Neuronal stem cell (in vitro differentiated cells): ENCODE data around the gene MAP4K3.

Source experiments
- DNase-seq: peaks from one replicate; pipeline ENCODE4 v3.0.0-alpha.2; 2013; ENCODE audit warnings: low spot score
- H2AFZ ChIP-seq: one replicate; pipeline ENCODE4 v1.6.1; 2013; ENCODE audit warnings: mild to moderate bottlenecking, low read length, inconsistent platforms
- H2AK5ac ChIP-seq: 2 replicates; pipeline ENCODE4 v1.6.1; 2013; ENCODE audit warnings: low read depth, mild to moderate bottlenecking, inconsistent platforms, low read length, moderate library complexity, mixed read lengths
- H2BK120ac ChIP-seq: 2 replicates; pipeline ENCODE4 v1.6.1; 2013; ENCODE audit warnings: low read depth, mild to moderate bottlenecking, inconsistent platforms, low read length, moderate library complexity, mixed read lengths
- H2BK12ac ChIP-seq: one replicate; pipeline ENCODE4 v1.6.1; 2013; ENCODE audit warnings: low read length, inconsistent platforms
- H2BK15ac ChIP-seq: 2 replicates; pipeline ENCODE4 v1.6.1; 2013; ENCODE audit warnings: mild to moderate bottlenecking, low read length, inconsistent platforms, mixed read lengths
- H2BK5ac ChIP-seq: one replicate; pipeline ENCODE4 v1.6.1; 2013; ENCODE audit warnings: inconsistent platforms, mild to moderate bottlenecking, low read length, moderate library complexity
- H3K14ac ChIP-seq: one replicate; pipeline ENCODE4 v1.6.1; 2013; ENCODE audit warnings: low read length, inconsistent platforms
- H3K18ac ChIP-seq: 2 replicates; pipeline ENCODE4 v1.6.1; 2013; ENCODE audit warnings: low read length, inconsistent platforms
- H3K23ac ChIP-seq: 2 replicates; pipeline ENCODE4 v1.6.1; 2013; ENCODE audit warnings: low read depth, mild to moderate bottlenecking, mixed read lengths, low read length, inconsistent platforms; ENCODE audit not compliant: poor library complexity
- H3K27ac ChIP-seq: replicated peaks from 3 replicates; pipeline ENCODE4 v1.5.1; 2013; ENCODE audit warnings: low read length, inconsistent platforms
- H3K27me3 ChIP-seq, 3 experiments: 2 replicates each; pipeline ENCODE4 v1.6.1; 2013; ENCODE audit warnings: low read length in 3 of 3, mild to moderate bottlenecking in 2 of 3, inconsistent platforms in 1 of 3, low read depth in 1 of 3, mixed read lengths in 1 of 3, moderate library complexity in 1 of 3; ENCODE audit not compliant: control insufficient read depth in 3 of 3, insufficient read depth in 3 of 3
- H3K36me3 ChIP-seq, 2 donors: replicated peaks in 1 of 2; 2 replicates each; pipeline ENCODE4 v1.6.1; 2013; ENCODE audit warnings: low read length in 2 of 2; ENCODE audit not compliant: control insufficient read depth in 2 of 2, insufficient read depth in 2 of 2
- H3K4ac ChIP-seq: 2 replicates; pipeline ENCODE4 v1.6.1; 2013; ENCODE audit warnings: inconsistent platforms, mild to moderate bottlenecking, low read length, moderate library complexity
- H3K4me1 ChIP-seq, 2 donors: 1 replicate in 1 of 2; 2 replicates in 1 of 2; pipeline ENCODE4 v1.6.1; 2013; ENCODE audit warnings: low read length in 2 of 2, low read depth in 1 of 2; ENCODE audit not compliant: control insufficient read depth in 2 of 2, insufficient read depth in 1 of 2
- H3K4me2 ChIP-seq: one replicate; pipeline ENCODE4 v1.6.1; 2013; ENCODE audit warnings: mild to moderate bottlenecking, low read length, inconsistent platforms; ENCODE audit not compliant: insufficient read depth, poor library complexity, severe bottlenecking
- H3K4me3 ChIP-seq, 2 donors: 2 replicates each; pipeline ENCODE4 v1.5.1; 2013; ENCODE audit warnings: low read length in 2 of 2, mild to moderate bottlenecking in 2 of 2, inconsistent platforms in 1 of 2, moderate library complexity in 1 of 2
- H3K79me1 ChIP-seq: one replicate; pipeline ENCODE4 v1.6.1; 2013; ENCODE audit warnings: low read depth, mild to moderate bottlenecking, inconsistent platforms, low read length, moderate library complexity
- H3K9ac ChIP-seq: one replicate; pipeline ENCODE4 v1.6.1; 2013; ENCODE audit warnings: mild to moderate bottlenecking, low read depth, low read length, inconsistent platforms; ENCODE audit not compliant: poor library complexity
- H3K9me3 ChIP-seq, 2 donors: replicated peaks in 1 of 2; 2 replicates each; pipeline versions ENCODE3 to v1.6.1; 2013; ENCODE audit warnings: low read length in 2 of 2, mild to moderate bottlenecking in 2 of 2, inconsistent platforms in 1 of 2, low read depth in 1 of 2, mixed read lengths in 1 of 2, moderate library complexity in 1 of 2; ENCODE audit not compliant: control insufficient read depth in 2 of 2, insufficient read depth in 1 of 2
- H4K8ac ChIP-seq: one replicate; pipeline ENCODE4 v1.6.1; 2013; ENCODE audit warnings: low read depth, mild to moderate bottlenecking, inconsistent platforms, low read length, moderate library complexity
- H4K91ac ChIP-seq: one replicate; pipeline ENCODE4 v1.6.1; 2013; ENCODE audit warnings: low read length, low read depth, mild to moderate bottlenecking, inconsistent platforms; ENCODE audit not compliant: poor library complexity
- WGBS, 2 donors: extraction: QIAGEN DNeasy Blood & Tissue Kit; methylation state at CpG; one replicate each; pipeline ENCODE4 v1.1.7; 2013; ENCODE audit warnings: missing lambda C conversion rate in 2 of 2, mixed read lengths in 1 of 2; ENCODE audit not compliant: insufficient read length in 2 of 2, insufficient replicate concordance in 1 of 2; ENCODE audit errors: extremely low coverage in 2 of 2; 5-methylcytosine and 5-hydroxymethylcytosine counted together

The MAP4K3 gene

GRCh38 chr2:39413063-39413737 lies 23.9 kb downstream of the MAP4K3 start:
- no peak overlapping the region for H2AFZ ChIP-seq
- H3K27me3 ChIP-seq: no peaks in the 10 kb centered on the region
- no peak overlapping the region for H2BK12ac ChIP-seq
- H3K4me3 ChIP-seq: no peak overlapping the region
- H2BK5ac ChIP-seq: no peak overlapping the region
- H3K9me3 ChIP-seq: peaks cover 0 to 20% of the 10 kb centered on the region in 2 donors
- H3K4me1 ChIP-seq: peaks cover 3 to 32% of the 10 kb centered on the region in 2 donors
- H3K4ac ChIP-seq: no peak overlapping the region
- no peak overlapping the region for H3K27ac ChIP-seq
- H3K18ac ChIP-seq: no peak overlapping the region
- H3K4me2 ChIP-seq: no peak overlapping the region
- H3K36me3 ChIP-seq: peaks cover 0 to 6% of the 10 kb centered on the region in 2 donors
- no peak overlapping the region for H3K23ac ChIP-seq
- no peak overlapping the region for H2BK15ac ChIP-seq
- H4K91ac ChIP-seq: no peak overlapping the region
- no peak for DNase-seq
- H3K14ac ChIP-seq: no peak overlapping the region
- no peak overlapping the region for H2AK5ac ChIP-seq
- WGBS, 2 donors: no CpG with 5 or more reads among the region's 4 CpGs
- H4K8ac ChIP-seq: no peak overlapping the region
- no peaks in the 10 kb centered on the region for H3K79me1 ChIP-seq
- H2BK120ac ChIP-seq: no peak overlapping the region
- no peak overlapping the region for H3K9ac ChIP-seq

GRCh38 chr2:39411181-39411944 lies 25.7 kb downstream of the MAP4K3 start:
- no peak overlapping the region for H2BK15ac ChIP-seq
- no peaks in the 10 kb centered on the region for H3K79me1 ChIP-seq
- H3K4me3 ChIP-seq: no peak overlapping the region
- WGBS, 2 donors: no CpG with 5 or more reads among the region's 10 CpGs
- no peak overlapping the region for H2BK5ac ChIP-seq
- no peak overlapping the region for H3K18ac ChIP-seq
- H2BK120ac ChIP-seq: no peak overlapping the region
- H3K36me3 ChIP-seq: peaks cover 0 to 6% of the 10 kb centered on the region in 2 donors
- H3K4me1 ChIP-seq: peaks cover 3 to 34% of the 10 kb centered on the region in 2 donors
- no peak overlapping the region for H2BK12ac ChIP-seq
- H3K4ac ChIP-seq: no peak overlapping the region
- H3K9ac ChIP-seq: no peak overlapping the region
- H3K27me3 ChIP-seq: no peaks in the 10 kb centered on the region
- H3K4me2 ChIP-seq: no peak overlapping the region
- H3K14ac ChIP-seq: no peak overlapping the region
- no peak overlapping the region for H3K27ac ChIP-seq
- peaks cover 0 to 33% of the 10 kb centered on the region in 2 donors for H3K9me3 ChIP-seq
- no peak overlapping the region for H2AK5ac ChIP-seq
- no peak for DNase-seq
- H3K23ac ChIP-seq: no peak overlapping the region
- no peak overlapping the region for H4K8ac ChIP-seq
- H2AFZ ChIP-seq: no peak overlapping the region
- H4K91ac ChIP-seq: no peak overlapping the region

- WGBS, 2 donors: no CpG with 5 or more reads among the region's 3 CpGs
- no peak overlapping the region for H3K27ac ChIP-seq
- H2BK5ac ChIP-seq: no peak overlapping the region
- peaks cover 0 to 42% of the 10 kb centered on the region in 2 donors for H3K9me3 ChIP-seq
- H2AFZ ChIP-seq: no peak overlapping the region
- peaks cover 4% of the 10 kb centered on the region for H3K79me1 ChIP-seq
- no peak overlapping the region for H4K8ac ChIP-seq
- H3K4me1 ChIP-seq: peaks cover 3 to 34% of the 10 kb centered on the region in 2 donors
- no peak overlapping the region for H3K9ac ChIP-seq
- H3K4me2 ChIP-seq: no peak overlapping the region
- no peak overlapping the region for H3K4ac ChIP-seq
- H2AK5ac ChIP-seq: no peak overlapping the region
- no peak overlapping the region for H3K4me3 ChIP-seq
- H3K14ac ChIP-seq: no peak overlapping the region
- H3K18ac ChIP-seq: no peak overlapping the region
- DNase-seq: no peak
- no peak overlapping the region for H2BK12ac ChIP-seq
- H4K91ac ChIP-seq: no peak overlapping the region
- H2BK120ac ChIP-seq: no peak overlapping the region
- H2BK15ac ChIP-seq: no peak overlapping the region
- no peak overlapping the region for H3K23ac ChIP-seq
- H3K36me3 ChIP-seq: peaks cover 2 to 15% of the 10 kb centered on the region in 2 donors
- H3K27me3 ChIP-seq: no peaks in the 10 kb centered on the region
Measured at GRCh38 chr2:39409697-39410389, 27.2 kb downstream of the MAP4K3 start.
